OCI-M2 (cell line): Measurements from ENCODE around the gene JPT2.

Experiments
- DNase-seq: peaks from one replicate; lab custom pipeline; 2025; ENCODE audit not compliant: unreplicated experiment; lab: John Stamatoyannopoulos, UW

The JPT2 gene

DNA sequence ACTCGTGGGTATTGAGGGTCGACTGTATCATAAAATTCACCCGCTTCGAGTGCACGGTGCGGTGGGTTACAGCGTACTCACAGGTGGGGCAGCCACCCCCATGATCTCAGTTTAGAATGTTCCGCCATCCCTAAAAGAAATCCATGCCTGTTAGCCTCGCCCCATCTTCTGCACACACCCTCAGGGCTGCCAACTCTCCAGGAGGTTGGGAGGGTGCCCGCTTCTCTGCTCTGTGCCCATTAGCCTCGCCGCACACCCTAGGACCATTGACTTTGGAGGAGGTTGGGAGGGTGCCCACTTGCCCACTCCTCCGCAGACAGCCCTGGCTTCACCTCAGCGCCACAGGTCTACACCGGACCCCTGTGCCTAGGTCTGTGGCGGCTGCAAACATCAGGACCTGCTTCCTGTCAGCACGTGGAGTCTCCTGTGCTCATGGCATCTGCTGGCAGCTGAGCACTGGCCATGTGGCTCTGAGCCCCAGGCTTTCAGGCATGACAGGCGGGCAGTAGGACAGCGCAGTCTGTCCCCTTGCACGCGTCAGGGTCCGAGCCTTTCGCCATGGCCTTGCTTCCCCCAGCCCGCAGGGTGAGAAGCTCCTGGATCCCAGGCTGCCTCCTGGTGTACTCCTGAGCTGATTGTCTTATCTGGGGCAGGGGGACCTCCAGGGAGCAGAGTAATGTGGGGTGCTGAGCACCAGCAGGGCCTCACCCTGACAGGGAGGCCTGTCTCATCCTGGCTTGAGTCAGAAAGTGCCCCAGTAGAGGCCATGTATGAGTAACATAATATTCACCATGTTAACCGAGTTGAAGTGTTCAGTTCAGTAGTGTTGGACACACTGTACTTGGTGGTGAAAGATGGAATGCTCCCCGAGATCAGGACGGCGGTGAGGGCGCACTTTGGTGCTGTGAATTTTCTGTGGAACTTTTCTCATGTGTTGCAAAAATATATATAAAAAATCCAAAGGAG is 71.4 kb downstream of the JPT2 start:
- no peak for DNase-seq
